ENCODE results near the gene SLC2A10. TPM values are rescaled to one million over a fixed set of nuclear protein-coding genes. Genes with fewer than 3 reads are reported as not detected.

SLC2A10 gene
- total and polyA plus RNA-seq, 2 experiments from 2014 or later = 4.9 to 14.6 TPM

- peaks cover 6% of the 10 kb centered on the region for H3K27me3 Mint-ChIP-seq (ENCODE audit: insufficient read depth, low read depth, poor library complexity)
- H3K36me3 Mint-ChIP-seq (ENCODE audit: low read depth) = no peaks in the 10 kb centered on the region; the same call in 2 of the 3 replicates
- no peak overlapping the region for H3K27ac ChIP-seq (ENCODE audit: low read depth)
- H3K27ac Mint-ChIP-seq = no peak overlapping the region
- DNase-seq (ENCODE audit: low spot score) = no peak
- no peaks in the 10 kb centered on the region for H3K36me3 ChIP-seq (ENCODE audit: insufficient read depth)
- no peaks in the 10 kb centered on the region for H3F3A ChIP-seq (replicated peaks; ENCODE audit: low read depth)
- no peaks in the 10 kb centered on the region for H3K4me1 ChIP-seq (ENCODE audit: insufficient read depth)
- no peaks in the 10 kb centered on the region for H3K27me3 ChIP-seq (ENCODE audit: insufficient read depth)
- H3K4me3 ChIP-seq = no peak overlapping the region
- peaks cover 12% of the 10 kb centered on the region; the same call in 2 of the 3 replicates for H3K4me1 Mint-ChIP-seq
- peaks cover 3% of the 10 kb centered on the region; the same call in 2 of the 3 replicates for H3K9me3 Mint-ChIP-seq
- no peak for ATAC-seq
- no peaks in the 10 kb centered on the region for H4K20me1 ChIP-seq (replicated peaks; ENCODE audit: insufficient read depth)
- no peak overlapping the region for H3K4me2 ChIP-seq
- no peaks in the 10 kb centered on the region for H3K79me2 ChIP-seq (replicated peaks; ENCODE audit: insufficient read depth)
- TF ChIP-seq ZNF114 (CRISPR knock-in tag; IDR thresholded peaks at IDR 0.05) (no peak), ETS1 (IDR thresholded peaks at IDR 0.05) (no peak), CTCF (conservative IDR thresholded peaks at IDR 0.05; ENCODE audit: low read depth in 2 of 2) (no peak), ZNF462 (CRISPR knock-in tag; IDR thresholded peaks at IDR 0.05) (no peak), EZH2phosphoT487 (IDR thresholded peaks at IDR 0.05; ENCODE audit: unreplicated experiment) (no peak), POLR2AphosphoS5 (IDR thresholded peaks at IDR 0.05; ENCODE audit: low read depth) (no peak), ZNF331 (CRISPR knock-in tag; IDR thresholded peaks at IDR 0.05; ENCODE audit: low read depth) (no peak), EZH2 (IDR thresholded peaks at IDR 0.05; ENCODE audit: low read depth, unreplicated experiment) (no peak), REST (IDR thresholded peaks at IDR 0.05; ENCODE audit: unreplicated experiment) (no peak), STAT1 (IDR thresholded peaks at IDR 0.05; ENCODE audit: unreplicated experiment) (no peak), JUNB (IDR thresholded peaks at IDR 0.05; ENCODE audit: unreplicated experiment) (no peak), CREB1 (CRISPR knock-in tag; IDR thresholded peaks at IDR 0.05; ENCODE audit: low read depth) (no peak), NANOG (IDR thresholded peaks at IDR 0.05; ENCODE audit: borderline replicate concordance) (no peak)
- no peaks in the 10 kb centered on the region for H3K9me2 ChIP-seq (ENCODE audit: insufficient read depth)
- H2AFZ ChIP-seq = peak overlapping the region; percentile 16; the same call in 1 of the 2 replicates
- no peak overlapping the region for H3K4me3 Mint-ChIP-seq
Measured at GRCh38 chr20:46695892-46696291, 13.6 kb upstream of the SLC2A10 start.

All from GM23338 (cell line).